DND-41 (cell line): ENCODE measurements around the gene SPPL2B.

Experiments
- ATAC-seq: fragments of 200-7000 bp; cut with Tn5 transposase; 3 replicates; pipeline ENCODE4 v1.9.1; 2021; ENCODE audit warnings: low read depth; ENCODE audit not compliant: insufficient read depth
- DNase-seq: peaks from one replicate; pipeline ENCODE4 v3.0.0-alpha.2; 2020
- H2AFZ ChIP-seq: 2 replicates; pipeline ENCODE4 v1.6.0; 2012; ENCODE audit warnings: low read depth, low read length
- H3K27ac ChIP-seq: 2 replicates; pipeline ENCODE4 v1.5.1; 2012; ENCODE audit warnings: low read length, inconsistent platforms
- H3K27me3 ChIP-seq: fragments of 200-600 bp; sonication (generic); 2 replicates; pipeline ENCODE4 v1.6.0; 2012; ENCODE audit warnings: low read length, mild to moderate bottlenecking, inconsistent platforms; ENCODE audit not compliant: insufficient read depth, poor library complexity
- H3K36me3 ChIP-seq: 2 replicates; pipeline ENCODE4 v1.5.1; 2012; ENCODE audit warnings: low read length, inconsistent platforms; ENCODE audit not compliant: insufficient read depth
- H3K4me1 ChIP-seq: 2 replicates; pipeline ENCODE4 v1.5.1; 2012; ENCODE audit warnings: mild to moderate bottlenecking, low read length; ENCODE audit not compliant: insufficient read depth
- H3K4me2 ChIP-seq: 2 replicates; pipeline ENCODE4 v1.6.0; 2012; ENCODE audit warnings: mild to moderate bottlenecking, moderate library complexity, low read length, inconsistent platforms; ENCODE audit not compliant: insufficient read depth
- H3K4me3 ChIP-seq, 2 experiments: fragments of 200-600 bp in 1 of 2; shearing (Covaris generic) in 1 of 2; 2 replicates each; pipeline ENCODE4 v1.5.1; 2012 to 2016; ENCODE audit warnings: inconsistent platforms in 2 of 2, low read length in 2 of 2, mild to moderate bottlenecking in 2 of 2, low read depth in 1 of 2, moderate library complexity in 1 of 2
- H3K79me2 ChIP-seq: 2 replicates; pipeline ENCODE4 v1.6.0; 2012; ENCODE audit warnings: low read length, inconsistent platforms; ENCODE audit not compliant: insufficient read depth
- H3K9ac ChIP-seq: 2 replicates; pipeline ENCODE4 v1.6.0; 2012; ENCODE audit warnings: low read depth, mild to moderate bottlenecking, inconsistent platforms, low read length, moderate library complexity
- H3K9me3 ChIP-seq: 2 replicates; pipeline ENCODE4 v1.5.1; 2012; ENCODE audit warnings: low read length, moderate library complexity, mild to moderate bottlenecking, inconsistent platforms; ENCODE audit not compliant: insufficient read depth, severe bottlenecking
- H4K20me1 ChIP-seq: 2 replicates; pipeline ENCODE4 v1.6.0; 2012; ENCODE audit warnings: low read length; ENCODE audit not compliant: insufficient read depth
- EZH2 ChIP-seq: IDR thresholded peaks from 3 replicates; pipeline ENCODE4 v1.6.1; 2012; ENCODE audit warnings: borderline replicate concordance, low read depth, mild to moderate bottlenecking, moderate library complexity, low read length, inconsistent platforms; ENCODE audit not compliant: severe bottlenecking
- TF ChIP-seq, protein P1 (sequence below): IDR thresholded peaks from 2 replicates; pipeline ENCODE4 v1.5.1; 2012; ENCODE audit warnings: borderline replicate concordance, low read length, moderate library complexity, mild to moderate bottlenecking; ENCODE audit not compliant: poor library complexity, severe bottlenecking; ENCODE audit errors: extremely low read depth

Gene SPPL2B

DNA sequence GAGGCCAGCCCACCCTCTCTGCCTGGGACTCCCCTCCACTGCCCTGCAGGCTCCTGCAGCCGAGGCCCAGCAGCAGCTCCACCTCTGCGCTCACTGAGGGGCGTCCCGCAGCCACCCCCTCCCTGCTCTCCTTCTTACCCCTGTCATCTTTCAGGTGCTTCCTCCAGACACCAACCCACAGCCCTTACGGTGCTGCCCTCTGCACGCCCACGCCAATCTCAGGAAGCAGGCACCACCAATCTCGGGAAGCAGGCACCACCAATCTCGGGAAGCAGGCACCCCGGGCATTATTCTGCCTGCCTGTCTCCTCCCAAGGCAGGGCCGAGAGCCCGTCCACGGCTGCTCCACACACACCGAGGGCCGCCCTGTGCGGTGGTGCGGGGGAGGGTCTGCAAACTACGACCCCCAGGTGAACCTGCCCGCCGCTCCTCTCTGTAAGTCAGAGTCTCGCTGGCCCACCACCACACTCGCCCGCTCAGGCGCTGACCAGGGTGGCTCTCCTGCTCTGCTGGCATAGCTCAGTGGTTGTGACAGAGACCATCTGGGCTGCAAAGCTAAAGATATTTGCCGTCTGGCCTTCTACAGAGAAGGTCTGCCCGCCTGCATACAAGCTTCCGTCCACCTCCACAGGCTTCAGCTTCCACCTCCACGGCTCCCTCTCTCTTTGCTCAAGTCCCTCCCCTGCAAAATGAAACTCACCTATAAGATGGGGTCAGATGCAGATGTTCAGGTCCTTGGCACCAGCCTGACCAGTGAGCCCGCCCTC lies 3.0 kb upstream of the SPPL2B start:
- Histone ChIP-seq H3K9me3 (no peaks in the 10 kb centered on the region), H3K4me3 (no peak overlapping the region), H2AFZ (no peak overlapping the region), H3K9ac (no peak overlapping the region), H3K36me3 (peaks cover 54% of the 10 kb centered on the region), H3K4me1 (peaks cover 37% of the 10 kb centered on the region), H3K4me2 (peak overlapping the region; percentile 38; the same call in 1 of the 2 replicates), H4K20me1 (peaks cover 33% of the 10 kb centered on the region), H3K27ac (no peak overlapping the region), H3K27me3 (no peaks in the 10 kb centered on the region), H3K79me2 (peaks cover 62% of the 10 kb centered on the region)
- no peak for ATAC-seq
- TF ChIP-seq, protein P1, sequence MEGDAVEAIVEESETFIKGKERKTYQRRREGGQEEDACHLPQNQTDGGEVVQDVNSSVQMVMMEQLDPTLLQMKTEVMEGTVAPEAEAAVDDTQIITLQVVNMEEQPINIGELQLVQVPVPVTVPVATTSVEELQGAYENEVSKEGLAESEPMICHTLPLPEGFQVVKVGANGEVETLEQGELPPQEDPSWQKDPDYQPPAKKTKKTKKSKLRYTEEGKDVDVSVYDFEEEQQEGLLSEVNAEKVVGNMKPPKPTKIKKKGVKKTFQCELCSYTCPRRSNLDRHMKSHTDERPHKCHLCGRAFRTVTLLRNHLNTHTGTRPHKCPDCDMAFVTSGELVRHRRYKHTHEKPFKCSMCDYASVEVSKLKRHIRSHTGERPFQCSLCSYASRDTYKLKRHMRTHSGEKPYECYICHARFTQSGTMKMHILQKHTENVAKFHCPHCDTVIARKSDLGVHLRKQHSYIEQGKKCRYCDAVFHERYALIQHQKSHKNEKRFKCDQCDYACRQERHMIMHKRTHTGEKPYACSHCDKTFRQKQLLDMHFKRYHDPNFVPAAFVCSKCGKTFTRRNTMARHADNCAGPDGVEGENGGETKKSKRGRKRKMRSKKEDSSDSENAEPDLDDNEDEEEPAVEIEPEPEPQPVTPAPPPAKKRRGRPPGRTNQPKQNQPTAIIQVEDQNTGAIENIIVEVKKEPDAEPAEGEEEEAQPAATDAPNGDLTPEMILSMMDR, result no peak
- no peak for TF ChIP-seq EZH2
- no peak for DNase-seq

DNA sequence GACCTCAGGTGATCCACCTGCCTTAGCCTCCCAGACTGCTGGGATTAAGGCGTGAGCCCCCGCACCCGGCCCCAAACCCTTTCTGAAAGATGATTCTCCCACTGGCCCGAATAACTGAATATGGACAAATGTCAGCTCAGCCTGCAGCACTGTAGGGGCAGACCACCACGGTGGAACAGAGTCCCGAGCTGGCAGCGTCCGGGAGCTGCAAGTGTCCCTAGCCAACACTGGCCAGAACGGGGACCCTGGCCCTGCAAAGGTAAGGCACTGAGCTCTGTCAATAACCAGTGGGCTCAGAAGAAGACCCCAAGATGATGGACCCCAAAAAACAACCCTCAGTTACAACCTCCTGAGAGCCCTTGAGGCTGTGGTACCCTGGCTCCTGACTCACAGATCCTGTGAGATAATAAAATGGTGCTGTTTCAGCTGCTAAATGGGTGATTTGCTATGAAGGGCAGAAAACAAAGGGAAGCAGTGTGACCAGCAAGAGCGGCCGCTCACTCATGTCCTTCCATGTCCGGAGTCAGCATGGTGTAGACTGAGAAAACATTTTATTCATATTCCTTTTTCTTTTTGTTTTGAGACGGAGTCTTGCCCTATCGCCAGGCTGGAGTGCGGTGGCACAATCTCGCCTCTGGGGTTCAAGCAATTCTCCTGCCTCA lies 1.7 kb upstream of the SPPL2B start:
- no peak overlapping the region for H3K27ac ChIP-seq
- H2AFZ ChIP-seq, result no peak overlapping the region
- peaks cover 27% of the 10 kb centered on the region for H4K20me1 ChIP-seq
- DNase-seq (no peak), ATAC-seq (no peak)
- peaks cover 50% of the 10 kb centered on the region for H3K4me1 ChIP-seq
- H3K79me2 ChIP-seq, result peaks cover 76% of the 10 kb centered on the region
- H3K27me3 ChIP-seq, result no peaks in the 10 kb centered on the region
- H3K36me3 ChIP-seq, result peaks cover 54% of the 10 kb centered on the region
- H3K9me3 ChIP-seq, result no peaks in the 10 kb centered on the region
- TF ChIP-seq EZH2, result no peak
- TF ChIP-seq, protein P1, result no peak
- peak overlapping the region in 1 of 2 experiments; percentile 79; a peak in 2 of 4 replicates for H3K4me3 ChIP-seq
- H3K9ac ChIP-seq, result peak overlapping the region; percentile 99; the same call in 1 of the 2 replicates
- peak overlapping the region; percentile 81 for H3K4me2 ChIP-seq

DNA sequence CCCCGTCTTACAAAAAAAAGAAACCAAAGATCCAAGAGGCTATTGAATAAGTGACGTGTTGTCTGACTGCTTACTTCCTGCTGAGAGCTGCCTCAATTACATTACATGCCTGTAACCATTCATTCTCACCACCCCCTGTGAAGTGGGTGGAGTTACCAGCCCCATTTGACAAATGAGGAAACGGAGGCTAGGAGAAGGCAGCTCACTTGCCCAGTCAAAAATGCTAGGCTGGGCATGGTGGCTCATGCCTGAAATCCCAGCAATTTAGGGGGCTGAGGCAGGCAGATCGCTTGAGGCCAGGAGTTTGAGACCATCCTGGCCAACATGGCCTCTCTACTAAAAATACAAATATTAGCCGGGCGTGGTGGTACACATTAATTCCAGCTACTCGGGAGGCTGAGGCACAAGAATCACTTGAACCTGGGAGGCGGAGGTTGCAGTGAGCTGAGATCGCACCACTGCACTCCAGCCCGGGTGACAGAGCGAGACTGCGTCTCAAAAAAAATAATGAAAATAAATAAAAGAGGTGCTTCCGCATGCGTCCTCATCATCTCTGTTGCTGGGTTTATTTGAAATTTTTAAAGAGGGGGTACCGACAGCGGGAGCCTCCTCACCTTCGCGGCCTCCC lies 597 bp upstream of the SPPL2B start:
- Histone ChIP-seq H3K27me3 (no peaks in the 10 kb centered on the region), H3K4me1 (peaks cover 61% of the 10 kb centered on the region), H3K9ac (peak overlapping the region; percentile 99), H3K27ac (peak overlapping the region; percentile 96), H3K4me2 (peak overlapping the region; percentile 81), H4K20me1 (peaks cover 30% of the 10 kb centered on the region), H3K9me3 (no peaks in the 10 kb centered on the region), H3K79me2 (peaks cover 85% of the 10 kb centered on the region), H2AFZ (peak overlapping the region; percentile 77), H3K36me3 (peaks cover 49% of the 10 kb centered on the region), H3K4me3 (peak overlapping the region; percentile 79 to 98; a peak in 3 of 4 replicates)
- peak; percentile 77 for ATAC-seq
- TF ChIP-seq EZH2, result no peak
- TF ChIP-seq, protein P1, result no peak
- peak; percentile 87 for DNase-seq
